ENCODE results near the gene CALCA. TPM values are rescaled to one million over a fixed set of nuclear protein-coding genes. Genes with fewer than 3 reads are reported as not detected.

CALCA gene
- total and polyA plus RNA-seq, 2 of the 4 experiments (the other 2 are of a cell fraction): not detected

GRCh38 chr11:14975252-14975587, 3.1 kb upstream of the CALCA start:
- Histone ChIP-seq H3K4me3 (ENCODE audit: insufficient read depth, low read depth, low read length) (no peak overlapping the region), H4K91ac (ENCODE audit: insufficient read depth, low read depth, low read length) (no peak overlapping the region), H2AK5ac (ENCODE audit: low read depth, low read length) (no peak overlapping the region), H2BK5ac (ENCODE audit: low read depth, low read length, poor library complexity, severe bottlenecking) (no peak overlapping the region), H3K23ac (ENCODE audit: low read depth, low read length) (no peak overlapping the region), H4K5ac (ENCODE audit: low read depth, low read length) (no peak overlapping the region), H4K20me1 (ENCODE audit: insufficient read depth, low read length) (no peaks in the 10 kb centered on the region), H3K9me1 (ENCODE audit: insufficient read depth, low read length) (no peaks in the 10 kb centered on the region), H3K27ac (ENCODE audit: insufficient read depth, low read length) (no peak overlapping the region), H3K9me3 (ENCODE audit: control insufficient read depth, insufficient read depth, low read length) (no peaks in the 10 kb centered on the region), H2BK15ac (ENCODE audit: low read depth, low read length) (no peak overlapping the region), H3K4me1 (ENCODE audit: control insufficient read depth, insufficient read depth, low read length) (no peaks in the 10 kb centered on the region), H2BK20ac (ENCODE audit: low read depth, low read length) (no peak overlapping the region), H3K14ac (replicated peaks; ENCODE audit: low read depth, low read length) (no peak overlapping the region), H3K56ac (ENCODE audit: extremely low read depth, insufficient read depth, low read length) (no peak overlapping the region), H3K9ac (ENCODE audit: low read depth, low read length) (no peak overlapping the region), H3K36me3 (ENCODE audit: control insufficient read depth, insufficient read depth, low read length) (no peaks in the 10 kb centered on the region), H2AK9ac (replicated peaks; ENCODE audit: low read depth, low read length, poor library complexity) (no peak overlapping the region), H3K79me1 (ENCODE audit: low read depth in 1 of 2, low read length in 2 of 2) (no peaks in the 10 kb centered on the region), H2BK120ac (ENCODE audit: low read depth, low read length) (no peak overlapping the region), H3K4me2 (ENCODE audit: low read depth, low read length) (peak overlapping the region; percentile 37), H3K4ac (ENCODE audit: low read depth, low read length) (no peak overlapping the region), H4K8ac (ENCODE audit: low read depth in 2 of 2, low read length in 2 of 2) (no peak overlapping the region), H3K27me3 (ENCODE audit: control insufficient read depth, insufficient read depth, low read length) (peaks cover 61% of the 10 kb centered on the region), H3K18ac (ENCODE audit: low read depth, low read length) (no peak overlapping the region), H2AFZ (replicated peaks; ENCODE audit: low read length, poor library complexity) (no peak overlapping the region)
- BruUV-seq (replicated peaks): no TSS peak
- in situ Hi-C loops (cut with MboI; ENCODE audit: low sequenced_read_pairs) (no loop called here), dilution Hi-C loops (cut with HindIII; ENCODE audit: low sequenced_read_pairs, unreplicated experiment) (no loop called here), intact Hi-C loops (cut with micrococcal nuclease) (loop anchor here (2.0 kb wide), 1 partner anchor 100 kb away; no protein-coding TSS in a partner anchor)
- WGBS, 2 experiments (ENCODE audit: extremely low coverage in 2 of 2, insufficient read length in 1 of 2): 0% methylated on average over 2 of the region's 12 CpGs; no CpG with 5 or more reads in 1 of the 2 experiments
- TF ChIP-seq CEBPB (IDR thresholded peaks at IDR 0.05; ENCODE audit: low read depth, low read length) (no peak), BHLHE40 (IDR thresholded peaks at IDR 0.05; ENCODE audit: low read depth, low read length) (no peak), MAFK (IDR thresholded peaks at IDR 0.05; ENCODE audit: low read depth, low read length) (no peak), RCOR1 (IDR thresholded peaks at IDR 0.05; ENCODE audit: insufficient replicate concordance, low read length) (no peak), POLR2A (IDR thresholded peaks at IDR 0.05; ENCODE audit: low read depth, low read length) (no peak), RAD21 (IDR thresholded peaks at IDR 0.05; ENCODE audit: low read length) (no peak), SMC3 (IDR thresholded peaks at IDR 0.05; ENCODE audit: low read depth, low read length) (no peak), FOS (IDR thresholded peaks at IDR 0.05; ENCODE audit: low read depth, low read length) (no peak), ELK1 (IDR thresholded peaks at IDR 0.05; ENCODE audit: borderline replicate concordance, low read depth, low read length) (no peak), RFX5 (IDR thresholded peaks at IDR 0.05; ENCODE audit: low read depth, low read length) (no peak), NFE2L2 (IDR thresholded peaks at IDR 0.05; ENCODE audit: low read depth, low read length) (no peak), CHD1 (IDR thresholded peaks at IDR 0.05; ENCODE audit: low read depth, low read length) (no peak), USF2 (IDR thresholded peaks at IDR 0.05; ENCODE audit: low read depth, low read length) (no peak)
- ATAC-seq (ENCODE audit: low read depth): no peak
- ChIA-PET CTCF (interaction anchor here (1.0 to 1.2 kb wide), 3 partner anchors 100 to 184 kb away, joined by 3 read pairs; no protein-coding TSS in a partner anchor), POLR2A (ENCODE audit: unreplicated experiment) (no interaction called here)
- DNase-seq: no peak
